ENCODE results near the gene TMEM91. TPM values are rescaled to one million over a fixed set of nuclear protein-coding genes. Genes with fewer than 3 reads are reported as not detected.

Gene TMEM91
- total and polyA plus RNA-seq, 2 experiments from 2014 or later = 9.3 to 10.6 TPM

DNA sequence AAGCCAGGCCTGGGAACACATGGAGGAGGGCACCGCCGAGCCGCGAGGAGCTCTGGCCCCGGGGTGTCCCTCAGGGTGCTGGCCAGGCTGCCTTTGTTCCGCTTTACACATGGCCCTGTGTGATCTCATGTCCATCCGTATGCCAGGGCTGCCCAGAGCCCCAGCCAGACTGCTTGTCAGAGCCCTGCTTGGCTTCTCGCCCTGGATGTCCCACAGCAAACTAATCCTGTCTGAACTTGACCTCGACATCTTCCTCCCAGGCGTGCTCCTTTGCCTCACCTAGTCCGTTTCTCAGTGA lies 35.6 kb downstream of the TMEM91 start:
- Histone ChIP-seq H3K4me1 (ENCODE audit: insufficient read depth) (no peaks in the 10 kb centered on the region), H3K27ac (ENCODE audit: low read depth) (no peak overlapping the region), H4K20me1 (replicated peaks; ENCODE audit: insufficient read depth) (no peaks in the 10 kb centered on the region), H3K4me2 (no peak overlapping the region), H2AFZ (no peak overlapping the region), H3K4me3 (no peak overlapping the region), H3K79me2 (replicated peaks; ENCODE audit: insufficient read depth) (no peaks in the 10 kb centered on the region), H3K36me3 (ENCODE audit: insufficient read depth) (no peaks in the 10 kb centered on the region), H3K27me3 (ENCODE audit: insufficient read depth) (no peaks in the 10 kb centered on the region), H3K9me2 (ENCODE audit: insufficient read depth) (no peaks in the 10 kb centered on the region), H3F3A (replicated peaks; ENCODE audit: low read depth) (peaks cover 7% of the 10 kb centered on the region; the same call in 1 of the 2 replicates)
- no peak for ATAC-seq
- Mint-ChIP-seq H3K36me3 (ENCODE audit: low read depth) (peaks cover 8% of the 10 kb centered on the region; the same call in 2 of the 3 replicates), H3K4me1 (peaks cover 7% of the 10 kb centered on the region), H3K27ac (no peak overlapping the region), H3K27me3 (ENCODE audit: insufficient read depth, low read depth, poor library complexity) (peaks cover 10% of the 10 kb centered on the region), H3K9me3 (no peaks in the 10 kb centered on the region), H3K4me3 (no peak overlapping the region)
- DNase-seq (ENCODE audit: low spot score) = no peak
- no peak for TF ChIP-seq POLR2AphosphoS5 (IDR thresholded peaks at IDR 0.05; ENCODE audit: low read depth)
- TF ChIP-seq NANOG (IDR thresholded peaks at IDR 0.05; ENCODE audit: borderline replicate concordance) = no peak
- TF ChIP-seq JUNB (IDR thresholded peaks at IDR 0.05; ENCODE audit: unreplicated experiment) = no peak
- no peak for TF ChIP-seq ZNF331 (CRISPR knock-in tag; IDR thresholded peaks at IDR 0.05; ENCODE audit: low read depth)
- no peak for TF ChIP-seq EZH2phosphoT487 (IDR thresholded peaks at IDR 0.05; ENCODE audit: unreplicated experiment)
- TF ChIP-seq CREB1 (CRISPR knock-in tag; IDR thresholded peaks at IDR 0.05; ENCODE audit: low read depth) = no peak
- TF ChIP-seq, protein P1, sequence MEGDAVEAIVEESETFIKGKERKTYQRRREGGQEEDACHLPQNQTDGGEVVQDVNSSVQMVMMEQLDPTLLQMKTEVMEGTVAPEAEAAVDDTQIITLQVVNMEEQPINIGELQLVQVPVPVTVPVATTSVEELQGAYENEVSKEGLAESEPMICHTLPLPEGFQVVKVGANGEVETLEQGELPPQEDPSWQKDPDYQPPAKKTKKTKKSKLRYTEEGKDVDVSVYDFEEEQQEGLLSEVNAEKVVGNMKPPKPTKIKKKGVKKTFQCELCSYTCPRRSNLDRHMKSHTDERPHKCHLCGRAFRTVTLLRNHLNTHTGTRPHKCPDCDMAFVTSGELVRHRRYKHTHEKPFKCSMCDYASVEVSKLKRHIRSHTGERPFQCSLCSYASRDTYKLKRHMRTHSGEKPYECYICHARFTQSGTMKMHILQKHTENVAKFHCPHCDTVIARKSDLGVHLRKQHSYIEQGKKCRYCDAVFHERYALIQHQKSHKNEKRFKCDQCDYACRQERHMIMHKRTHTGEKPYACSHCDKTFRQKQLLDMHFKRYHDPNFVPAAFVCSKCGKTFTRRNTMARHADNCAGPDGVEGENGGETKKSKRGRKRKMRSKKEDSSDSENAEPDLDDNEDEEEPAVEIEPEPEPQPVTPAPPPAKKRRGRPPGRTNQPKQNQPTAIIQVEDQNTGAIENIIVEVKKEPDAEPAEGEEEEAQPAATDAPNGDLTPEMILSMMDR (conservative IDR thresholded peaks at IDR 0.05; ENCODE audit: low read depth in 2 of 2) = no peak
- no peak for TF ChIP-seq EZH2 (IDR thresholded peaks at IDR 0.05; ENCODE audit: low read depth, unreplicated experiment)

DNA sequence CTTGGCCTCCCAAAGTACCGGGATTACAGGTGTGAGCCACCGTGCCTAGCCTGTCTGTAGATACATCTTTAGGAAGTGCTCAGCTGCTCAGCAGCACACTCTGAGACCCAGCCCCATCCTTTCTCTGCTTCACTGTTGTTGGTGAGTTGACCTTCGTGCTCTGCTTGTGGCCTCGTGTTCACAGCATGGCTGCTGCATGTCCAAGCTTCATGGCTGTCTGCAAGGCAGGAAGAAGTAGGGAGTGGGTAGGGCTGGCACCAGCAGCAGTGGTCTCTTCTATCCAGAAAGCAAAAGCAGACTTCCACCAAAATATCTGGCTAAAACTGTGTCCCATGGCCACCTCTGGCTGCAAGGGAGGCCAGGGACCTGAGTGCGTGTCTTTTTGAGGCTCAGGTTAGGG lies 36.6 kb downstream of the TMEM91 start:
- Histone ChIP-seq H3K9me2 (ENCODE audit: insufficient read depth) (no peaks in the 10 kb centered on the region), H3K36me3 (ENCODE audit: insufficient read depth) (no peaks in the 10 kb centered on the region), H3K4me2 (no peak overlapping the region), H3K27ac (ENCODE audit: low read depth) (no peak overlapping the region), H4K20me1 (replicated peaks; ENCODE audit: insufficient read depth) (no peaks in the 10 kb centered on the region), H3K27me3 (ENCODE audit: insufficient read depth) (no peaks in the 10 kb centered on the region), H3F3A (replicated peaks; ENCODE audit: low read depth) (no peaks in the 10 kb centered on the region), H2AFZ (no peak overlapping the region), H3K4me1 (ENCODE audit: insufficient read depth) (no peaks in the 10 kb centered on the region), H3K79me2 (replicated peaks; ENCODE audit: insufficient read depth) (no peaks in the 10 kb centered on the region), H3K4me3 (no peak overlapping the region)
- H3K4me1 Mint-ChIP-seq = no peaks in the 10 kb centered on the region; the same call in 2 of the 3 replicates
- DNase-seq (ENCODE audit: low spot score) (no peak), ATAC-seq (no peak)
- H3K27ac Mint-ChIP-seq = no peak overlapping the region
- H3K36me3 Mint-ChIP-seq (ENCODE audit: low read depth) = peaks cover 11% of the 10 kb centered on the region; the same call in 2 of the 3 replicates
- no peak overlapping the region for H3K4me3 Mint-ChIP-seq
- peaks cover 10% of the 10 kb centered on the region for H3K27me3 Mint-ChIP-seq (ENCODE audit: insufficient read depth, low read depth, poor library complexity)
- TF ChIP-seq EZH2phosphoT487 (IDR thresholded peaks at IDR 0.05; ENCODE audit: unreplicated experiment) (no peak), NANOG (IDR thresholded peaks at IDR 0.05; ENCODE audit: borderline replicate concordance) (no peak), ZNF114 (CRISPR knock-in tag; IDR thresholded peaks at IDR 0.05) (no peak)
- H3K9me3 Mint-ChIP-seq = no peaks in the 10 kb centered on the region

DNA sequence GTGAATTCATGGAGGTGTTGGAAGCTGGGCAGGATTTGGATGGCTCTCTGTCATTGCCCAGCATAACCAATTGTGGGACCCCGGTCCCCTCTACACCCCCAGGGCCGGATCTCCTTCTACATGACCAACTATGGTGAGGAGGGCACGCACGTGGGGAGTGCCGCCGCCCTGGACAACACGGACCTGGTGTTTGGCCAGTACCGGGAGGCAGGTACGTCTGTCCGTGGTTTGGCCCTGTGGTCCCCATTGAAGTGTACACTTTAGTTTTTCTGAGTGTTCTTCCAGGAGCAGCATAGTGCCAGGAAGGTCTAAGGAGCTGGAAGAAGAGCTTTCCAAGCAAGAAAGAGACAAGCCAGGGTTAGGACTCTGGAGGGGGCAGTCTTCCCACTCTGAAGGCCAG lies 37.6 kb downstream of the TMEM91 start:
- no peaks in the 10 kb centered on the region for H3K4me1 ChIP-seq (ENCODE audit: insufficient read depth)
- no peaks in the 10 kb centered on the region for H3K36me3 ChIP-seq (ENCODE audit: insufficient read depth)
- no peaks in the 10 kb centered on the region for H3F3A ChIP-seq (replicated peaks; ENCODE audit: low read depth)
- ATAC-seq (no peak), DNase-seq (ENCODE audit: low spot score) (no peak)
- no peak overlapping the region for H3K4me2 ChIP-seq
- H4K20me1 ChIP-seq (replicated peaks; ENCODE audit: insufficient read depth) = no peaks in the 10 kb centered on the region
- H3K27ac Mint-ChIP-seq = no peak overlapping the region
- no peak overlapping the region for H3K4me3 Mint-ChIP-seq
- H3K79me2 ChIP-seq (replicated peaks; ENCODE audit: insufficient read depth) = no peaks in the 10 kb centered on the region
- H3K4me1 Mint-ChIP-seq = no peaks in the 10 kb centered on the region; the same call in 2 of the 3 replicates
- no peaks in the 10 kb centered on the region for H3K9me3 Mint-ChIP-seq
- no peaks in the 10 kb centered on the region for H3K9me2 ChIP-seq (ENCODE audit: insufficient read depth)
- H3K27me3 ChIP-seq (ENCODE audit: insufficient read depth) = no peaks in the 10 kb centered on the region
- no peak overlapping the region for H3K27ac ChIP-seq (ENCODE audit: low read depth)
- H3K27me3 Mint-ChIP-seq (ENCODE audit: insufficient read depth, low read depth, poor library complexity) = peaks cover 10% of the 10 kb centered on the region
- peaks cover 19% of the 10 kb centered on the region for H3K36me3 Mint-ChIP-seq (ENCODE audit: low read depth)
- no peak overlapping the region for H2AFZ ChIP-seq
- no peak overlapping the region for H3K4me3 ChIP-seq
- TF ChIP-seq EZH2 (IDR thresholded peaks at IDR 0.05; ENCODE audit: low read depth, unreplicated experiment) = no peak
- TF ChIP-seq, protein P2, sequence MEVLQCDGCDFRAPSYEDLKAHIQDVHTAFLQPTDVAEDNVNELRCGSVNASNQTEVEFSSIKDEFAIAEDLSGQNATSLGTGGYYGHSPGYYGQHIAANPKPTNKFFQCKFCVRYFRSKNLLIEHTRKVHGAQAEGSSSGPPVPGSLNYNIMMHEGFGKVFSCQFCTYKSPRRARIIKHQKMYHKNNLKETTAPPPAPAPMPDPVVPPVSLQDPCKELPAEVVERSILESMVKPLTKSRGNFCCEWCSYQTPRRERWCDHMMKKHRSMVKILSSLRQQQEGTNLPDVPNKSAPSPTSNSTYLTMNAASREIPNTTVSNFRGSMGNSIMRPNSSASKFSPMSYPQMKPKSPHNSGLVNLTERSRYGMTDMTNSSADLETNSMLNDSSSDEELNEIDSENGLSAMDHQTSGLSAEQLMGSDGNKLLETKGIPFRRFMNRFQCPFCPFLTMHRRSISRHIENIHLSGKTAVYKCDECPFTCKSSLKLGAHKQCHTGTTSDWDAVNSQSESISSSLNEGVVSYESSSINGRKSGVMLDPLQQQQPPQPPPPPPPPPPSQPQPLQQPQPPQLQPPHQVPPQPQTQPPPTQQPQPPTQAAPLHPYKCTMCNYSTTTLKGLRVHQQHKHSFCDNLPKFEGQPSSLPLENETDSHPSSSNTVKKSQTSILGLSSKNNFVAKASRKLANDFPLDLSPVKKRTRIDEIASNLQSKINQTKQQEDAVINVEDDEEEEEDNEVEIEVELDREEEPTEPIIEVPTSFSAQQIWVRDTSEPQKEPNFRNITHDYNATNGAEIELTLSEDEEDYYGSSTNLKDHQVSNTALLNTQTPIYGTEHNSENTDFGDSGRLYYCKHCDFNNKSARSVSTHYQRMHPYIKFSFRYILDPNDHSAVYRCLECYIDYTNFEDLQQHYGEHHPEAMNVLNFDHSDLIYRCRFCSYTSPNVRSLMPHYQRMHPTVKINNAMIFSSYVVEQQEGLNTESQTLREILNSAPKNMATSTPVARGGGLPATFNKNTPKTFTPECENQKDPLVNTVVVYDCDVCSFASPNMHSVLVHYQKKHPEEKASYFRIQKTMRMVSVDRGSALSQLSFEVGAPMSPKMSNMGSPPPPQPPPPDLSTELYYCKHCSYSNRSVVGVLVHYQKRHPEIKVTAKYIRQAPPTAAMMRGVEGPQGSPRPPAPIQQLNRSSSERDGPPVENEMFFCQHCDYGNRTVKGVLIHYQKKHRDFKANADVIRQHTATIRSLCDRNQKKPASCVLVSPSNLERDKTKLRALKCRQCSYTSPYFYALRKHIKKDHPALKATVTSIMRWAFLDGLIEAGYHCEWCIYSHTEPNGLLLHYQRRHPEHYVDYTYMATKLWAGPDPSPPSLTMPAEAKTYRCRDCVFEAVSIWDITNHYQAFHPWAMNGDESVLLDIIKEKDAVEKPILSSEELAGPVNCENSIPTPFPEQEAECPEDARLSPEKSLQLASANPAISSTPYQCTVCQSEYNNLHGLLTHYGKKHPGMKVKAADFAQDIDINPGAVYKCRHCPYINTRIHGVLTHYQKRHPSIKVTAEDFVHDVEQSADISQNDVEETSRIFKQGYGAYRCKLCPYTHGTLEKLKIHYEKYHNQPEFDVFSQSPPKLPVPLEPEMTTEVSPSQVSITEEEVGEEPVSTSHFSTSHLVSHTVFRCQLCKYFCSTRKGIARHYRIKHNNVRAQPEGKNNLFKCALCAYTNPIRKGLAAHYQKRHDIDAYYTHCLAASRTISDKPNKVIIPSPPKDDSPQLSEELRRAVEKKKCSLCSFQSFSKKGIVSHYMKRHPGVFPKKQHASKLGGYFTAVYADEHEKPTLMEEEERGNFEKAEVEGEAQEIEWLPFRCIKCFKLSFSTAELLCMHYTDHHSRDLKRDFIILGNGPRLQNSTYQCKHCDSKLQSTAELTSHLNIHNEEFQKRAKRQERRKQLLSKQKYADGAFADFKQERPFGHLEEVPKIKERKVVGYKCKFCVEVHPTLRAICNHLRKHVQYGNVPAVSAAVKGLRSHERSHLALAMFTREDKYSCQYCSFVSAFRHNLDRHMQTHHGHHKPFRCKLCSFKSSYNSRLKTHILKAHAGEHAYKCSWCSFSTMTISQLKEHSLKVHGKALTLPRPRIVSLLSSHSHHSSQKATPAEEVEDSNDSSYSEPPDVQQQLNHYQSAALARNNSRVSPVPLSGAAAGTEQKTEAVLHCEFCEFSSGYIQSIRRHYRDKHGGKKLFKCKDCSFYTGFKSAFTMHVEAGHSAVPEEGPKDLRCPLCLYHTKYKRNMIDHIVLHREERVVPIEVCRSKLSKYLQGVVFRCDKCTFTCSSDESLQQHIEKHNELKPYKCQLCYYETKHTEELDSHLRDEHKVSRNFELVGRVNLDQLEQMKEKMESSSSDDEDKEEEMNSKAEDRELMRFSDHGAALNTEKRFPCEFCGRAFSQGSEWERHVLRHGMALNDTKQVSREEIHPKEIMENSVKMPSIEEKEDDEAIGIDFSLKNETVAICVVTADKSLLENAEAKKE (CRISPR knock-in tag; IDR thresholded peaks at IDR 0.05) = no peak

All from GM23338 (cell line).